Kidney (tissue), 14 donors: ENCODE data around the gene ZC3H12D. TPM values are rescaled to one million over a fixed set of nuclear protein-coding genes. Genes with fewer than 3 reads are reported as not detected.
"Not testable (repeated sequence)": the region's sequence is repeated elsewhere in the genome, so short reads cannot be mapped to it uniquely, and the experiment has no call there.

Experiments used
- DNase-seq, 5 donors: peaks; one replicate each; pipeline ENCODE4 v3.0.0-alpha.2; 2013 to 2020
- FAIRE-seq: peaks from 2 replicates; lab custom pipeline; 2012; peaks lifted over from hg19 to GRCh38; lab: Jason Lieb, UNC
- H3K27ac ChIP-seq, 2 donors: one replicate each; pipeline ENCODE4 v1.7.0; 2013; ENCODE audit warnings: low read depth in 2 of 2, low read length in 2 of 2, inconsistent platforms in 1 of 2
- H3K27me3 ChIP-seq: one replicate; pipeline ENCODE4 v1.7.1; 2013; ENCODE audit warnings: low read length, inconsistent platforms; ENCODE audit not compliant: control insufficient read depth, insufficient read depth
- H3K36me3 ChIP-seq, 3 donors: one replicate each; pipeline versions ENCODE4 v1.7.0 to v1.7.1; 2013; ENCODE audit warnings: low read length in 3 of 3, control low read depth in 1 of 3, inconsistent platforms in 1 of 3; ENCODE audit not compliant: insufficient read depth in 3 of 3, control insufficient read depth in 2 of 3
- H3K4me1 ChIP-seq, 3 donors: one replicate each; pipeline versions ENCODE4 v1.7.0 to v1.7.1; 2013; ENCODE audit warnings: low read length in 3 of 3, inconsistent platforms in 1 of 3, low read depth in 1 of 3; ENCODE audit not compliant: control insufficient read depth in 2 of 3, insufficient read depth in 2 of 3
- H3K4me3 ChIP-seq, 3 donors: one replicate each; pipeline versions ENCODE4 v1.7.0 to v1.8.1; 2013; ENCODE audit warnings: low read length in 3 of 3, control low read depth in 1 of 3, inconsistent platforms in 1 of 3
- H3K9ac ChIP-seq, 3 donors: one replicate each; pipeline versions ENCODE4 v1.7.0 to v1.7.1; 2013; ENCODE audit warnings: low read length in 3 of 3, control low read depth in 1 of 3, inconsistent platforms in 1 of 3
- H3K9me3 ChIP-seq, 3 donors: one replicate each; pipeline versions ENCODE4 v1.7.0 to v1.7.1; 2013; ENCODE audit warnings: low read length in 3 of 3, control low read depth in 1 of 3, inconsistent platforms in 1 of 3; ENCODE audit not compliant: control insufficient read depth in 2 of 3, insufficient read depth in 1 of 3
- CTCF ChIP-seq: IDR thresholded peaks from 3 replicates; pipeline ENCODE4 v1.5.1; 2012; ENCODE audit warnings: mild to moderate bottlenecking, moderate library complexity, borderline replicate concordance; ENCODE audit not compliant: insufficient read depth; ENCODE audit errors: extremely low read depth
- intact Hi-C: fragments of 100-400 bp; cut with DNase I; formaldehyde crosslinking; loops from one replicate; pipeline ENCODE4 v1.11.1; 2022
- polyA plus RNA-seq: library from polyadenylated mRNA; stranded (reverse); fragments of 350-450 nt; fragmentation: Illumina TruSeq; extraction: RNeasy Lipid Tissue Mini Kit (QIAGEN cat#74804); gene quantifications from one replicate; pipeline ENCODE4 v1.2.3, GENCODE V29; 2014; ENCODE audit warnings: low read depth, low replicate concordance; ENCODE audit not compliant: insufficient read depth
- total RNA-seq: library from RNA; stranded (reverse); fragmentation: NEBNext Ultra II Directional; extraction: Animal tissue kit (Norgen Biotek cat#: 25700); gene quantifications from one replicate; pipeline ENCODE4 v1.2.1, GENCODE V29; 2021
- donor health status: control.
- donor health status: control.
- donor health status: control.
- donor health status: control.
- donor health status: control.
- donor health status: DM: yes; HTN: yes; CAD: no.
- donor health status: Normal renal cell carcinoma (clear cell type).

The ZC3H12D gene
- total and polyA plus RNA-seq, 2 donors from 2014 or later = 0.82 to 3.7 TPM

- no peak for FAIRE-seq
- Histone ChIP-seq H3K36me3 (peaks cover 0 to 2% (median 0%) of the 10 kb centered on the region in 3 donors), H3K9me3 (no peaks in the 10 kb centered on the region), H3K9ac (no peak overlapping the region), H3K27ac (no peak overlapping the region), H3K27me3 (no peaks in the 10 kb centered on the region), H3K4me1 (peaks cover 0 to 8% (median 3%) of the 10 kb centered on the region in 3 donors), H3K4me3 (no peak overlapping the region)
- peak in 2 of 5 donors; percentile 34 to 56 for DNase-seq
- intact Hi-C loops = no loop called here
- TF ChIP-seq CTCF = no peak
Measured at GRCh38 chr6:149463781-149464180, 21.0 kb downstream of the ZC3H12D start.

DNA sequence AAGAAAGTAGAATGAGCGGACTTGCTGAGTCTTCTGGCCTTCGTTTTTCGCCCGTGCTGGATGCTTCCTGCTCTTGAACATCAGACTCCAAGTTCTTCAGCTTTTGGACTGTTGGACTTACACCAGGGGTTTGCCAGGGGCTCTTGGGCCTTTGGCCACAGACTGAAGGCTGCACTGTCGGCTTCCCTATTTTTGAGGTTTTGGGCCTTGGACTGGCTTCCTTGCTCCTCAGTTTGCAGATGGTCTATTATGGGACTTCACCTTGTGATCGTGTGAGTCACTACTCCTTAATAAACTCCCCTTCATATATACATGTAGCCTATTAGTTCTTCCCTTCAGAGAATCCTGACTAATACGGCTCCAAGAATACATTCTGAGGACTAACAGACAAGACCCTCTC lies 22.1 kb downstream of the ZC3H12D start:
- H3K9me3 ChIP-seq, DNase-seq, H3K27me3 ChIP-seq, H3K4me1 ChIP-seq, H3K27ac ChIP-seq, H3K9ac ChIP-seq, H3K4me3 ChIP-seq, FAIRE-seq, H3K36me3 ChIP-seq, intact Hi-C loops: not testable (repeated sequence)

DNA sequence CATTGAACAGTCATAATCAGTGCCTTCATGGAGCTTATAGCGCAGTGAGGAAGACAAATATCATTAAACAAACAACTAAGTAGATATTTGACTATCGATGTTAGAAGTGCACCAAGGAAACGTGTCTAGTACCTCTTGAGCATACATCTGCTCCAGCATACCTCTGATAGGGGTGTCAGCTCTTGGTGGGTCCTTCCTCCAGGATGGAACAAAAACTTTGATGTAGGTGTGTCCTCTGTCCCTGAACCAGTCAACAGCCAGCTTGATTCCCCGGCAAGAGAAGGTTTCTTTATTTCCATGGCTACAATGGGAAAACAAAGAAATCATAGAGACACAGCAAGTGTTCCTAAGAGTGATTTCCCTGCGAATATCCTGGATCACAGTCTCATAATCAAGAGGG lies 23.1 kb downstream of the ZC3H12D start:
- Histone ChIP-seq H3K9ac (no peak overlapping the region), H3K36me3 (peaks cover 0 to 2% (median 0%) of the 10 kb centered on the region in 3 donors), H3K4me1 (no peaks in the 10 kb centered on the region), H3K9me3 (no peaks in the 10 kb centered on the region), H3K27me3 (no peaks in the 10 kb centered on the region), H3K27ac (no peak overlapping the region), H3K4me3 (no peak overlapping the region)
- TF ChIP-seq CTCF = no peak
- no peak for DNase-seq
- no peak for FAIRE-seq
- intact Hi-C loops = no loop called here

DNA sequence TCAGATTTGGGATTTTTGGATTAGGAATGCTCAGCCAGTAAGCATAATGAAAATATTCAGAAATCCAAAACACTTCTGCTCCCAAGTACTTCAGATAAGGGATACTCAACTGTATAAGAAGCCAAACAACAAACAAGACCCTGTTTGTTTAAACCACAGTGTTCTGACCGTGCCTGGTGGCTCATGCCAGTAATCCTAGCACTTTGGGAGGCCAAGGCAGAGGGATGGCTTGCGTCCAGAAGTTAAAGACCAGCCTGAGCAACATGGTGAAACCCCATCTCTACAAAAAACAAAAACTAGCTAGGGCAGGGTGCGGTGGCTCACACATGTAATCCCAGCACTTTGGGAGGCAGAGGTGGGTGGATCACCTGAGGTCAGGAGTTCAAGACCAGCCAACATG lies 24.6 kb downstream of the ZC3H12D start:
- H3K9ac ChIP-seq, H3K27ac ChIP-seq, DNase-seq, FAIRE-seq, H3K4me1 ChIP-seq, H3K4me3 ChIP-seq, intact Hi-C loops, H3K36me3 ChIP-seq, H3K27me3 ChIP-seq, H3K9me3 ChIP-seq: not testable (repeated sequence)
